Thyroid gland (tissue), 4 donors: ENCODE measurements around the gene ELP6.

Experiments used
- CTCF ChIP-seq, 6 experiments: fragments of 200-600 bp in 3 of 6; fragments of 450-650 bp in 3 of 6; sonication (generic) in 3 of 6; IDR thresholded peaks; one replicate each; pipeline ENCODE4 v1.5.1; 2016 to 2019; ENCODE audit warnings: antibody characterized with exemption in 6 of 6, mild to moderate bottlenecking in 2 of 6, inconsistent platforms in 1 of 6, moderate library complexity in 1 of 6
- POLR2A ChIP-seq, 2 donors: fragments of 450-650 bp; IDR thresholded peaks; one replicate each; pipeline ENCODE4 v1.6.1; 2017; ENCODE audit warnings: antibody characterized with exemption in 2 of 2, mild to moderate bottlenecking in 2 of 2, moderate library complexity in 1 of 2

GRCh38 chr3:47452453-47453215 is 60.9 kb downstream of the ELP6 start:
- TF ChIP-seq CTCF (IDR thresholded peaks at IDR 0.05) (no peak), POLR2A (IDR thresholded peaks at IDR 0.05) (no peak)
